ENCODE data around the gene RPN1. TPM values are rescaled to one million over a fixed set of nuclear protein-coding genes. Genes with fewer than 3 reads are reported as not detected.
A peak's percentile ranks its signal among the peaks of the same experiment; 100 is the strongest.
"Not testable (repeated sequence)": the region's sequence is repeated elsewhere in the genome, so short reads cannot be mapped to it uniquely, and the experiment has no call there.

Gene RPN1
- total RNA-seq, 1 donor from 2014 or later, result 285 TPM

GRCh38 chr3:128587391-128587790, 63.2 kb downstream of the RPN1 start:
- TF ChIP-seq, protein P1, sequence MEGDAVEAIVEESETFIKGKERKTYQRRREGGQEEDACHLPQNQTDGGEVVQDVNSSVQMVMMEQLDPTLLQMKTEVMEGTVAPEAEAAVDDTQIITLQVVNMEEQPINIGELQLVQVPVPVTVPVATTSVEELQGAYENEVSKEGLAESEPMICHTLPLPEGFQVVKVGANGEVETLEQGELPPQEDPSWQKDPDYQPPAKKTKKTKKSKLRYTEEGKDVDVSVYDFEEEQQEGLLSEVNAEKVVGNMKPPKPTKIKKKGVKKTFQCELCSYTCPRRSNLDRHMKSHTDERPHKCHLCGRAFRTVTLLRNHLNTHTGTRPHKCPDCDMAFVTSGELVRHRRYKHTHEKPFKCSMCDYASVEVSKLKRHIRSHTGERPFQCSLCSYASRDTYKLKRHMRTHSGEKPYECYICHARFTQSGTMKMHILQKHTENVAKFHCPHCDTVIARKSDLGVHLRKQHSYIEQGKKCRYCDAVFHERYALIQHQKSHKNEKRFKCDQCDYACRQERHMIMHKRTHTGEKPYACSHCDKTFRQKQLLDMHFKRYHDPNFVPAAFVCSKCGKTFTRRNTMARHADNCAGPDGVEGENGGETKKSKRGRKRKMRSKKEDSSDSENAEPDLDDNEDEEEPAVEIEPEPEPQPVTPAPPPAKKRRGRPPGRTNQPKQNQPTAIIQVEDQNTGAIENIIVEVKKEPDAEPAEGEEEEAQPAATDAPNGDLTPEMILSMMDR (conservative IDR thresholded peaks at IDR 0.05; ENCODE audit: low read depth, low read length), result no peak

DNA sequence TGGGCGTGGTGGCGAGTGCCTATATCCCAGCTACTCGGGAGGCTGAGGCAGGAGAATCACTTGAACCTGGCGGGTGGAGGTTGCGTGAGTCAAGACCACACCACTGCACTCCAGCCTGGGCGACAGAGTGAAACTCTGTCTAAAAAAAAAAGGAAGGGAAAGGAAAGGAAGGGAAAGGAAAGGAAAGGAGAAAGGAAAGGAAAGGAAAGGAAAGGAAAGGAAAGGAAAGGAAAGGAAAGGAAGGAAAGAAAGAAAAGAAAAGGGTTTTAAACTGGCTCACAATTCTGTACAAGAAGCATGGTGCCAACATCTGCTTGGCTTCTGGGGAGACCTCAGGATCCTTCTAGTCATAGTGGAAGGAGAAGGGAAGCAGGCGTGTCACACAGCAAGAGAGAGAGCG, 63.7 kb downstream of the RPN1 start:
- H3K4me3 ChIP-seq (ENCODE audit: low read depth, low read length); DNase-seq (ENCODE audit: low read depth): not testable (repeated sequence)

More at GRCh38 chr3:128587391-128587790, 63.2 kb downstream of the RPN1 start:
- H3K4me3 ChIP-seq (ENCODE audit: low read depth, low read length), result no peak overlapping the region
- no peak for DNase-seq (ENCODE audit: low read depth)

- not testable (repeated sequence) for DNase-seq (ENCODE audit: low read depth); H3K4me3 ChIP-seq (ENCODE audit: low read depth, low read length)
Observed at GRCh38 chr3:128586391-128586790, 64.2 kb downstream of the RPN1 start.

DNA sequence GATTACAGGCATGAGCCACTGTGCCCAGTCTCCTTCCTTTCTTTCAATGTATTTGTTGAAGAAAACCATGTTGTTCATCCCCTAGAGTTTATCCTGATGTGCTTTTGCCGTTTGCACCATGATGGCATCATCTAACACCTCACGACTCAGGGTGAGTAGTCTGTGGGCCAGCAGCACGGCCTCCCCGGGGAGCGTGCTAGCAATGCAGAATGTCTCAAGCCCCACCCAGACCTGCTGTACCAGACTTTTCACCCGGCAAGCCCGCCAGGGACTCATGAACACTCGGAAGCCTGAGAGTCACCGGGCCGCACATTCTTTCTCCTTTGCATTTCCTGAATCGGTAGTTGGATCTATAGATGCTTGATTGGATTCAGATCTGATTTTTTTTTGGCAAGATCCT, 64.6 kb downstream of the RPN1 start:
- TF ChIP-seq, protein P1 (conservative IDR thresholded peaks at IDR 0.05; ENCODE audit: low read depth, low read length), result no peak
- no peak for DNase-seq (ENCODE audit: low read depth)
- no peak overlapping the region for H3K4me3 ChIP-seq (ENCODE audit: low read depth, low read length)

DNA sequence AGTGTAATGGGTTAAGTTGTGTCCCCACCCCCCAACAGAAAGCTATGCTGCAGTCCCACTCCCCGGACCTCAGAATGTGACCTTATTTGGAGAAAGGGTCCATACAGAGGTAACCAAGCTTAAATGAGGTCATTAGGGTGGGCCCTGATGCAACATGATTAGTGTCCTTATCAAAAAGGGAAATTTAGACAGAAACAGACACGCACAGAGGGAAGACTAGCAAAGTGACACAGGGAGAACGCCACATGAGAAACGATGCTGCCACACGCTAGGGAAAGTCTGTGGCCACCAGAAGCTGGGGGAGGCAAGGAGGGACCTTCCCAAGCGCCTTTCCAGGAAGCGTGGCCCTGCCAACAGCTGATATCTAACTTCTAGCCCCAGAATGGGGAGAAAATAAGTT, 65.4 kb downstream of the RPN1 start:
- no peak overlapping the region for H3K4me3 ChIP-seq (ENCODE audit: low read depth, low read length)
- no peak for DNase-seq (ENCODE audit: low read depth)

DNA sequence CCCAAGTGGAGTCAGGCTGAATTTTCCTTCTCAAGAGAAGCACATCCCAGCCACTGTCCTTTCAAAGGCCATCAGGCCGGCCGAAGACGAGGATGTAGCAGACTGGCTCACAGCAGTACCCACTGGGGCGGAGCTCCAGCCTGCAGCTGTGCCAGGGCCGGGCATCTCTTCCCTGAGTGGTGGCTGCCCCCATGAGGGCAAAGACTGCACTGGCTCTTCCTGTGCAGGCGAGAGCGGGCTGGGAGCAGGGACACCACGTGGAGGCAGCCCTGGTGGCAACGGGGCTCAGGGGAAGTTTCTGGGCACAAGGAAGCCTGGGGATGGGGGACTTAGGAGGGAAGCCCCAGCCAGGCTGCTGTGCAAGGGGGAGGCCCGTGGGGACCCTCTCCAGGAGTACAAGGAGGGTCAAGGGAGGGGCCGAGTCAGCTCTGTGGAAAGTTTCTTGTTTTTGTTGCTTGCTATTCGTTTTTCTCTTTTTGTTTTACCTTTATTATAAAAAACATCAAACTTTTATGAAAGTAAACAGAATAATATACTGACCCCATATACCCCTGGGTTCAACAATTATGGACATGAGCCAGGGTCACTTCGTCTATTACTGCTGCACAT, 66.1 kb downstream of the RPN1 start:
- DNase-seq (ENCODE audit: low read depth), result no peak
- TF ChIP-seq, protein P1 (conservative IDR thresholded peaks at IDR 0.05; ENCODE audit: low read depth, low read length), result peak; percentile 88
- no peak overlapping the region for H3K4me3 ChIP-seq (ENCODE audit: low read depth, low read length)

More for the DNA sequence above, 65.4 kb downstream of the RPN1 start:
- TF ChIP-seq, protein P1 (conservative IDR thresholded peaks at IDR 0.05; ENCODE audit: low read depth, low read length), result no peak

DNA sequence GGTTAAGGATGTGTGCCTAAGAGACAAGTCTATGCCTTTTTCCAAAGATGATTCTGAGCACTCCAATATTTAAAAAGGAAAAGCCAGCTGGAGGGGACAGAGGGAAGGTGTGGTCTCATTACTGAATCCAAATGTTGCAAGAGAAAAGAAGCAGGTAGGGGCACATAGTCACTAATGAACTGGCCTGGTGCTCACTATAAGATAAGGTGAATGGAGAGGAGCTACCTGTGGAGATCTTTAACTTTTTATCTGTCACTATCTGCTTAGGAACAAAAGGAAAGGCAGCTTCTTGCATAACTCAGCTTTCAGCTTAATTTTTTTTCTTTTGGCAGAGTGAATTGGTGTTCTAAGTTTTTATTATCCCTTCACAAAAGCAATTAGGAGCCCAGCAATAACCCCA, 69.1 kb downstream of the RPN1 start:
- TF ChIP-seq, protein P1 (conservative IDR thresholded peaks at IDR 0.05; ENCODE audit: low read depth, low read length), result no peak
- H3K4me3 ChIP-seq (ENCODE audit: low read depth, low read length), result no peak overlapping the region
- no peak for DNase-seq (ENCODE audit: low read depth)

DNA sequence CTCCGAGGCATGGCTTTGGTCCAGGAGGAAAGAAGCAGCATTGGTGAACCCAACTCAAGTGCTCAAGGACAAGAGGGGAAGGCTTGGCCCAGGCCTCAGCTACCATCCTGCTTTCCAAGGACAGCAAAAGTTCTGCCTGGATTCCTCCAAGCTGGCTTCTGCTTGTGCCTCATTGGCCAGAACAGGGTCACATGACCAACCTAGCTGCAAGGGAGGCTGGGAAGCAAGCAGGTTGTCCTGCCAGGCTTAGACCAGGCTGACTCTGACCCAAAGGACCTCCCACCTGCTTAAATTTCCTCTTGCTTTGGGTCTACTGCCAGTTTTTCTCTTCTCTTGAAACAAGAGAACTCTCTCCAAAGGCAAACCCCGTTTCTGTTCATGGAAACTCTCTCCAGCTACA, 70.7 kb downstream of the RPN1 start:
- no peak overlapping the region for H3K4me3 ChIP-seq (ENCODE audit: low read depth, low read length)
- TF ChIP-seq, protein P1 (conservative IDR thresholded peaks at IDR 0.05; ENCODE audit: low read depth, low read length), result no peak
- no peak for DNase-seq (ENCODE audit: low read depth)
